ENCODE results near the gene PITPNC1.

- no peak for TF ChIP-seq CTCF (IDR thresholded peaks at IDR 0.05)
- TF ChIP-seq POLR2A (IDR thresholded peaks at IDR 0.05; ENCODE audit: low read depth): no peak
- no peak for TF ChIP-seq EP300 (IDR thresholded peaks at IDR 0.05)
- TF ChIP-seq POLR2AphosphoS5 (IDR thresholded peaks at IDR 0.05): no peak
Measured at GRCh38 chr17:67401598-67402504, 24.8 kb downstream of the PITPNC1 start.

Measured in esophagus muscularis mucosa (tissue), 4 donors.